PFSK-1 (cell line): ENCODE measurements around the gene DOLK.

Experiments used
- POLR2AphosphoS5 ChIP-seq: IDR thresholded peaks from 2 replicates; pipeline ENCODE4 v1.6.1; 2012; ENCODE audit warnings: low read depth, mild to moderate bottlenecking, control low read depth, low read length, moderate library complexity
- TF ChIP-seq, protein P1 (sequence below), 2 experiments: IDR thresholded peaks; 2 replicates each; pipeline versions ENCODE4 v1.6.1 to v1.8.0; 2011 to 2012; ENCODE audit warnings: low read depth in 2 of 2, low read length in 2 of 2, control low read depth in 1 of 2, inconsistent platforms in 1 of 2, mild to moderate bottlenecking in 1 of 2, moderate library complexity in 1 of 2; ENCODE audit not compliant: insufficient read depth in 1 of 2

DNA sequence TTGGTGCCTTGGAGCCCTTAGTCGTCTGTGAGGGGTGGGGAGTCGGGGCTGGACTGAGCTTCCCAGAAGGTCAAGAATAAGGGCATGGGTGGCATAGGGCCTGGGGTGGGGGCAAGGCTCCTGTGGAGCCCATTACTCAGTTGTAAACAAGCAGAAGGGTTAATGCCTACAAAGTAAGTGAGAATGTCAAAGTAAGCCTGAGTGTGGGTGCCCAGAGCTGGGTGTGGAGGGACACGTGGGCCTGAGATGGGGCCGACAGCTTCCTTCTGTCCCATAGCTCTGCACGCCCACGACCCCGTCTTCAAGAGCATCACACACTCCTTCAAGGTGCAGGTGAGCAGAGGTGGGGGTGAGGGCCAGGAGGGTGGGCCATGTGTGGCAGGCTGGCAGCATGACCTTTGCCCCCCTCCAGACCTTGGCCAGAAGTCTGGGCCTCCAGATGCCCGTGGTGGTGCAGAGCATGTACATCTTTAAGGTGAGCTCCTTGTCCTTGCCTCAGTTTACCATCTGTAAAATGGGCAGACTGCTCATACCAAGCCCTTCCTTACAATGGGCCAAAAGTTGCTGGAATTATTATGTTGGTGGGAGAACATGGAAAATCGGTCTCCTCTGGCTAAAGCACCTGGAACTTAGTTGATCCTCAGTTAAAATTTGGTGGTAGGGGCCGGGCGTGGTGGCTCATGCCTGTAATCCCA, 11.1 kb downstream of the DOLK start:
- TF ChIP-seq POLR2AphosphoS5 = no peak
- TF ChIP-seq, protein P1, sequence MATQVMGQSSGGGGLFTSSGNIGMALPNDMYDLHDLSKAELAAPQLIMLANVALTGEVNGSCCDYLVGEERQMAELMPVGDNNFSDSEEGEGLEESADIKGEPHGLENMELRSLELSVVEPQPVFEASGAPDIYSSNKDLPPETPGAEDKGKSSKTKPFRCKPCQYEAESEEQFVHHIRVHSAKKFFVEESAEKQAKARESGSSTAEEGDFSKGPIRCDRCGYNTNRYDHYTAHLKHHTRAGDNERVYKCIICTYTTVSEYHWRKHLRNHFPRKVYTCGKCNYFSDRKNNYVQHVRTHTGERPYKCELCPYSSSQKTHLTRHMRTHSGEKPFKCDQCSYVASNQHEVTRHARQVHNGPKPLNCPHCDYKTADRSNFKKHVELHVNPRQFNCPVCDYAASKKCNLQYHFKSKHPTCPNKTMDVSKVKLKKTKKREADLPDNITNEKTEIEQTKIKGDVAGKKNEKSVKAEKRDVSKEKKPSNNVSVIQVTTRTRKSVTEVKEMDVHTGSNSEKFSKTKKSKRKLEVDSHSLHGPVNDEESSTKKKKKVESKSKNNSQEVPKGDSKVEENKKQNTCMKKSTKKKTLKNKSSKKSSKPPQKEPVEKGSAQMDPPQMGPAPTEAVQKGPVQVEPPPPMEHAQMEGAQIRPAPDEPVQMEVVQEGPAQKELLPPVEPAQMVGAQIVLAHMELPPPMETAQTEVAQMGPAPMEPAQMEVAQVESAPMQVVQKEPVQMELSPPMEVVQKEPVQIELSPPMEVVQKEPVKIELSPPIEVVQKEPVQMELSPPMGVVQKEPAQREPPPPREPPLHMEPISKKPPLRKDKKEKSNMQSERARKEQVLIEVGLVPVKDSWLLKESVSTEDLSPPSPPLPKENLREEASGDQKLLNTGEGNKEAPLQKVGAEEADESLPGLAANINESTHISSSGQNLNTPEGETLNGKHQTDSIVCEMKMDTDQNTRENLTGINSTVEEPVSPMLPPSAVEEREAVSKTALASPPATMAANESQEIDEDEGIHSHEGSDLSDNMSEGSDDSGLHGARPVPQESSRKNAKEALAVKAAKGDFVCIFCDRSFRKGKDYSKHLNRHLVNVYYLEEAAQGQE (IDR thresholded peaks at IDR 0.05; ENCODE audit: insufficient read depth in 1 of 2, low read depth in 2 of 2, low read length in 2 of 2) = no peak
